Hepatocyte (in vitro differentiated cells): Measurements from ENCODE around the gene DDX52. TPM values are rescaled to one million over a fixed set of nuclear protein-coding genes. Genes with fewer than 3 reads are reported as not detected.

ENCODE experiments used
- DNase-seq: peaks from one replicate; pipeline ENCODE4 v3.0.0-alpha.2; 2016; ENCODE audit warnings: low spot score
- H2AFZ ChIP-seq: fragments of 200-600 bp; sonication (generic); 2 replicates; pipeline ENCODE4 v1.6.0; 2016; ENCODE audit warnings: antibody characterized with exemption, mild to moderate bottlenecking
- H3K27ac ChIP-seq: fragments of 200-600 bp; sonication (generic); 2 replicates; pipeline ENCODE4 v1.5.1; 2016; ENCODE audit warnings: mild to moderate bottlenecking
- H3K27me3 ChIP-seq: fragments of 200-600 bp; sonication (generic); 2 replicates; pipeline ENCODE4 v1.6.1; 2016
- H3K36me3 ChIP-seq: fragments of 200-600 bp; sonication (generic); replicated peaks from 2 replicates; pipeline ENCODE4 v1.5.1; 2016; ENCODE audit warnings: low read depth; ENCODE audit not compliant: insufficient read depth
- H3K4me1 ChIP-seq: fragments of 200-600 bp; sonication (generic); 2 replicates; pipeline ENCODE4 v1.5.1; 2016; ENCODE audit warnings: mild to moderate bottlenecking, moderate library complexity; ENCODE audit not compliant: insufficient read depth
- H3K4me2 ChIP-seq: fragments of 200-600 bp; sonication (generic); 2 replicates; pipeline ENCODE4 v1.6.0; 2016
- H3K4me3 ChIP-seq: fragments of 200-600 bp; sonication (generic); 2 replicates; pipeline ENCODE4 v1.5.1; 2016; ENCODE audit warnings: mild to moderate bottlenecking
- H3K79me2 ChIP-seq: fragments of 200-600 bp; sonication (generic); 2 replicates; pipeline ENCODE4 v1.6.0; 2017; ENCODE audit warnings: mild to moderate bottlenecking
- H3K9me2 ChIP-seq: fragments of 200-600 bp; sonication (generic); replicated peaks from 2 replicates; pipeline ENCODE4 v1.6.0; 2017; ENCODE audit warnings: mild to moderate bottlenecking; ENCODE audit not compliant: insufficient read depth
- H3K9me3 ChIP-seq: fragments of 200-600 bp; sonication (generic); 2 replicates; pipeline ENCODE4 v1.5.1; 2016; ENCODE audit warnings: low read depth, mild to moderate bottlenecking
- H4K20me1 ChIP-seq: fragments of 200-600 bp; sonication (generic); 2 replicates; pipeline ENCODE4 v1.6.0; 2016; ENCODE audit warnings: mild to moderate bottlenecking; ENCODE audit not compliant: insufficient read depth, poor library complexity, severe bottlenecking
- EZH2 ChIP-seq: fragments of 200-600 bp; sonication (generic); IDR thresholded peaks from 2 replicates; pipeline ENCODE4 v1.6.1; 2016; ENCODE audit warnings: antibody characterized with exemption, mild to moderate bottlenecking, borderline replicate concordance
- EZH2phosphoT487 ChIP-seq: fragments of 200-600 bp; sonication (generic); IDR thresholded peaks from one replicate; pipeline ENCODE4 v1.6.1; 2018; ENCODE audit warnings: antibody characterized with exemption, mild to moderate bottlenecking, low read depth, moderate library complexity; ENCODE audit not compliant: unreplicated experiment, severe bottlenecking
- WGBS: methylation state at CpG from one replicate; pipeline ENCODE4 v1.1.6; 2016; ENCODE audit warnings: low lambda C conversion rate; ENCODE audit errors: missing lambda C conversion rate; 5-methylcytosine and 5-hydroxymethylcytosine counted together
- polyA plus RNA-seq: library from polyadenylated mRNA; unstranded; fragments of >200 nt; fragmentation: Nextera tagmentation; extraction: Ambion mirVana; gene quantifications from 2 replicates; pipeline ENCODE4 v1.2.1, GENCODE V29; 2016
- total RNA-seq: library from RNA; depleted of rRNA; stranded (reverse); fragments of >200 nt; gene quantifications from 2 replicates; pipeline ENCODE4 v1.2.3, GENCODE V29; 2014
- TF ChIP-seq, protein P1 (sequence below): fragments of 200-600 bp; sonication (generic); IDR thresholded peaks from 2 replicates; pipeline ENCODE4 v1.5.1; 2016; ENCODE audit warnings: antibody characterized with exemption, mild to moderate bottlenecking; ENCODE audit not compliant: poor library complexity

Gene DDX52
- total and polyA plus RNA-seq, 2 experiments from 2014 or later = 31.0 to 45.7 TPM

DNA sequence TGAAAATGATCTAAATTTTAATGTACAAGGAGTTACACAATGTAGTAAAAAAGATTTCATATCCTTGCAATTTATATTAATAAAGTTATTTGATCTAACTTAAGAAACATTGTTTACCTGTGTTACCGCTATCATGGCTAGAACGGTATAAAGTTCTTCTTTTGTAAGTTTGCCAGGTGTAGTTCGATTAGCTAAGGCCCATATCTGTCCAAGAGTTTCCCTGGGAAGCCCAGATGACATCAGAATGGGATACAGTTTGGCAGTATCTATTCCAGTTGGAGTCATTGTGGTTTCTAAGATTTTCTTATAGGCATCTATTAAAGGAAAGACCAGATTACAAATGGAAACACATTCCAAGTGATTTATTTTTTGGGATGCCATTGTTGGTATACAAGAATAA is 71.6 kb downstream of the DDX52 start:
- WGBS = 85% methylated on average over 3 of the region's 3 CpGs
- Histone ChIP-seq H3K27ac (no peak overlapping the region), H3K27me3 (no peaks in the 10 kb centered on the region), H3K36me3 (no peaks in the 10 kb centered on the region), H3K9me3 (no peaks in the 10 kb centered on the region), H3K9me2 (no peaks in the 10 kb centered on the region), H3K4me1 (no peaks in the 10 kb centered on the region), H3K79me2 (no peaks in the 10 kb centered on the region), H3K4me3 (no peak overlapping the region), H3K4me2 (no peak overlapping the region), H2AFZ (no peak overlapping the region), H4K20me1 (no peaks in the 10 kb centered on the region)
- TF ChIP-seq EZH2phosphoT487 = no peak
- DNase-seq = no peak

DNA sequence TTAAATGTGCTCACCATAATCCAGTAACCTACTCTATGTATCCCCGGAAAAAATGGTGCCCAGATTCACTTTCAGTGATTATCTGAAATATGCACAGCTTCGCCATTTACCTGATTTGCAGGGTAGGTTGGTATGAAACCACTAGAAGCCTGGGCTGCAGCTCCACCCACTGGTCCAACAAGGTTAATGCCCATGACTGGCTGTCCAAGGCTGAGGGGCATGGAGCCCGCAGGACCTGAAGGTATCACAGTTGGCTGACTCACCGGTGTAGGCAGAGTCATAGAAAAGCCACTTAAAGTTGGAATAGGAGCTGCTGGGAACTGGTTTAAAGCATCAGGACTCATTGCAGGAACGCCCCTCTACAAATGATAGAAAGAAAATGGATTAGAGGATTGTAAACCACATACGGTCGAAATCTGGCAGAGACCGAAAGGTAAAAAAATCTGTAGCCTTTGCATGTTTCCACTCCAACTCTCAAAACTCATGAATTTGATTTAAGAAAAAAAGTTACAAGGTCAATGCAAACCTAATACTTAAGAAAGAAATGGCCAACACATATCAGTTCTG is 72.6 kb downstream of the DDX52 start:
- no peaks in the 10 kb centered on the region for H3K9me3 ChIP-seq
- no peaks in the 10 kb centered on the region for H3K9me2 ChIP-seq
- TF ChIP-seq EZH2 = no peak
- TF ChIP-seq, protein P1, sequence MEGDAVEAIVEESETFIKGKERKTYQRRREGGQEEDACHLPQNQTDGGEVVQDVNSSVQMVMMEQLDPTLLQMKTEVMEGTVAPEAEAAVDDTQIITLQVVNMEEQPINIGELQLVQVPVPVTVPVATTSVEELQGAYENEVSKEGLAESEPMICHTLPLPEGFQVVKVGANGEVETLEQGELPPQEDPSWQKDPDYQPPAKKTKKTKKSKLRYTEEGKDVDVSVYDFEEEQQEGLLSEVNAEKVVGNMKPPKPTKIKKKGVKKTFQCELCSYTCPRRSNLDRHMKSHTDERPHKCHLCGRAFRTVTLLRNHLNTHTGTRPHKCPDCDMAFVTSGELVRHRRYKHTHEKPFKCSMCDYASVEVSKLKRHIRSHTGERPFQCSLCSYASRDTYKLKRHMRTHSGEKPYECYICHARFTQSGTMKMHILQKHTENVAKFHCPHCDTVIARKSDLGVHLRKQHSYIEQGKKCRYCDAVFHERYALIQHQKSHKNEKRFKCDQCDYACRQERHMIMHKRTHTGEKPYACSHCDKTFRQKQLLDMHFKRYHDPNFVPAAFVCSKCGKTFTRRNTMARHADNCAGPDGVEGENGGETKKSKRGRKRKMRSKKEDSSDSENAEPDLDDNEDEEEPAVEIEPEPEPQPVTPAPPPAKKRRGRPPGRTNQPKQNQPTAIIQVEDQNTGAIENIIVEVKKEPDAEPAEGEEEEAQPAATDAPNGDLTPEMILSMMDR = peak; percentile 52
- TF ChIP-seq EZH2phosphoT487 = no peak
- H3K79me2 ChIP-seq = no peaks in the 10 kb centered on the region
- H3K4me3 ChIP-seq = no peak overlapping the region
- H3K27me3 ChIP-seq = no peaks in the 10 kb centered on the region
- no peaks in the 10 kb centered on the region for H3K4me1 ChIP-seq
- H4K20me1 ChIP-seq = no peaks in the 10 kb centered on the region
- H3K36me3 ChIP-seq = no peaks in the 10 kb centered on the region
- H3K27ac ChIP-seq = no peak overlapping the region
- no peak overlapping the region for H2AFZ ChIP-seq
- H3K4me2 ChIP-seq = no peak overlapping the region
- WGBS = 95% methylated on average over 8 of the region's 8 CpGs
- DNase-seq = peak; percentile 66

DNA sequence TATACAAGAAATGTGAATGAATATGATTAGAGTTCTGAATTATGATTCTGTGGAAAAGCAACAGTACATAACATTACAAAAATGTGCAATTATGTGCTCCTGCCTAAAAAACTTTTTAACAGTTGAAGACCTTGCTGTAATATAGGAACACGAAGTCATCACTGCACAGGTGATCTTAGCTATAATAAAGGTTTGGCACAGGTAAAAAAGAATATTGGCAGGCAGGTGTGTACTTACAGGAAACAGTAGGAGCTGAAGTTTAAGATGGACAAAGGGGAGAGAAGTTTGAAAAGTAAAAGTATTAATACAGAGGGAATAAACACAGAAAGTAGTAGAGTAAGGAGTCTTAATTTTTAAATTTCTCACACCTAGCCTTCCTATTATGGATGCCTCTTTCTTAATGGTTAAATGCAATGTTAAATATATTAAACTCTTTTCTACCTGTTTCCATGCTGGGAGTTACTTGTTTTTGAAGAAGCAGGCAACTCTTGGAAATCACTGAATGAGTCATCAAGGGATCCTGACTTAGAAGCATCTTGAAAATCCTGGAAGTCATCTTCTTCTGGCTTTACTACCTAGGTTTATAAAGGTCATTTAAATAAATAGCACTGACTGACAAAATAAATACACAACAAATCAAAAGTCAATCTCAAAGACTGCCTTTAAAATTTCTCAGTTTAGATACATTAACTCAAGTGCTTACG is 74.7 kb downstream of the DDX52 start:
- Histone ChIP-seq H3K9me3 (no peaks in the 10 kb centered on the region), H3K36me3 (no peaks in the 10 kb centered on the region), H3K4me2 (no peak overlapping the region), H3K79me2 (no peaks in the 10 kb centered on the region), H3K27me3 (no peaks in the 10 kb centered on the region), H2AFZ (no peak overlapping the region), H3K4me1 (no peaks in the 10 kb centered on the region), H3K27ac (no peak overlapping the region), H4K20me1 (no peaks in the 10 kb centered on the region), H3K9me2 (no peaks in the 10 kb centered on the region), H3K4me3 (no peak overlapping the region)
- no peak for DNase-seq
- no peak for TF ChIP-seq EZH2
- TF ChIP-seq EZH2phosphoT487 = no peak
- TF ChIP-seq, protein P1 = no peak
- 97% methylated on average over 2 of the region's 2 CpGs for WGBS

DNA sequence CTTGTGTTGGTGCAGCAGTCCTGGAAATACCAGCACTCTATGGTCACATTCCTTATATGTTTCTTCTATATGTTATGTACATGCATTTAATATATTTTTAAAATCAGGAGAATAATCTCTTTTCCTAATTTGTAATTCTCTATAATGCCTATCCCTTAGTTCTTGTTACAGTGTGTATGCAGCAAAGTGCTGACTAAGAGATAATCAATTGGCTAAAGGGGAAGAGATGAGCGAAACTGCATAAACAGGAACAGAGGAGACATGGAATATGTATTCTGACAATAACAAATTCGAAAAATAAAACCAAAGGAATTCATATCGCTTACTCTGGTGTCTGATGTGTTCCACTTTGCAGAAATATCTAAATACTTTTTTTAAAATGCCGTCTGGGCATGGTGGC is 75.7 kb downstream of the DDX52 start:
- WGBS = 94% methylated on average over 4 of the region's 4 CpGs
- Histone ChIP-seq H3K27ac (no peak overlapping the region), H3K36me3 (no peaks in the 10 kb centered on the region), H3K79me2 (no peaks in the 10 kb centered on the region), H3K27me3 (no peaks in the 10 kb centered on the region), H2AFZ (no peak overlapping the region), H3K4me2 (no peak overlapping the region), H3K4me1 (no peaks in the 10 kb centered on the region), H3K9me2 (no peaks in the 10 kb centered on the region), H4K20me1 (no peaks in the 10 kb centered on the region), H3K4me3 (no peak overlapping the region), H3K9me3 (no peaks in the 10 kb centered on the region)
- no peak for DNase-seq
- TF ChIP-seq EZH2 = no peak
- TF ChIP-seq, protein P1 = no peak
- TF ChIP-seq EZH2phosphoT487 = no peak
